ENCODE measurements around the gene GRAP.

Gene GRAP

DNA sequence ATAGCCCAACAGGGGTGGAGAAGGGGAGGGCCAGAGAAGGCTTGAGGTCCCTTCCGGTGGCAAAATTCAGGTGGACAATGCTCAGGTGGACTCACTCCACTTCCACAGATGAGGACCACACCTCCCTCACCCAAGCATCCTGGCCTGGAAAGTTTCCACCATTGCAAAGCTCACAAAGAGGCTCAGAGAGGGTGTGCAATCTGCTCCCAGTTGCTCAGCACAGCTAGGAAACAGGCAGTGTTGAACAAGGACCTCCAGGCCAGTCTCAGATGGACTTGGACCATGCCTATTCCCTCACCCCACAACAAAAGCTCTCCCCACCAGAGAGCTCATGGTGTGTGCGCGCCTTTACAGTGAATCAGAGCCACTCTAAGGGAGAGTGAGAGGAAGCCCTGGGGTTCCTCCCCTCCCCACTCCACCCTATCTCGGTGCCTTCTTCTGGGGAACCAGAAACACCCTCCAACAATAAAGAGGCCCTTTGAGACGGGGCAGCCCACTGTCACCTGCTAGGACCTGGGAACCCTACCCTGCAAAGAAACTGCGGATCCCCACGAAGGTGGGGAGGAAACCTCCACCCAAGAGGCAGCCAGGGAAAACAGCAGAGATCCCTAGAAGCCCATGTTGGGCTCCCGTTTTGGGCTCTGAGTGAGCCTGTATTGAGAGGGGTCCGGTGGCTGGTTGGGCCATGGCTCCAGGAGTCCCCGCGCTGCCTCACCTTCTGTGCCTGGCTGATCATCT is 43.8 kb downstream of the GRAP start:
- DNase-seq (ENCODE audit: low spot score): no peak

GRCh38 chr17:19001907-19002590 is 44.7 kb downstream of the GRAP start:
- no peak for DNase-seq (ENCODE audit: low spot score)

- no peak for DNase-seq (ENCODE audit: low spot score)
Measured at GRCh38 chr17:19000531-19001325, 46.0 kb downstream of the GRAP start.

DNA sequence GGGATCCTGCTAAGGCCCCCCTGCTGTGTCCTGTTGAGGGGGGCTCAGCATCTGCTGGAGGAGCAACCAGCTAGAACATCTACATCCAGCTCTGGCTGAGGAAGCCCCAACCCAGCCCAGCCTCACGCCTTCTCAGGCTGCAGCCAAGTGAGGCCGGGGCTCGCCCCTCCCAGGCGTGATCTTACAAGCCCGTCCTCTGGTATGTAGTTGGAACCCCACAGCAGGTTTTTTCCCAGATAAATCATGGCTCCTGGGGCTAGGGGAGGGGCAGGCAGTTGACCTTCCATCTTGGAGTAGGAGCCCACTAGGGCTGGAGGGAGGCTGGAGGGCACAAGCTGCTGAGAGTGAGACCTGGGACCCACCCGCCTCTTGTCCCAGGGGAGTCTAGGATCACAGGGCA is 46.8 kb downstream of the GRAP start:
- no peak for DNase-seq (ENCODE audit: low spot score)

DNA sequence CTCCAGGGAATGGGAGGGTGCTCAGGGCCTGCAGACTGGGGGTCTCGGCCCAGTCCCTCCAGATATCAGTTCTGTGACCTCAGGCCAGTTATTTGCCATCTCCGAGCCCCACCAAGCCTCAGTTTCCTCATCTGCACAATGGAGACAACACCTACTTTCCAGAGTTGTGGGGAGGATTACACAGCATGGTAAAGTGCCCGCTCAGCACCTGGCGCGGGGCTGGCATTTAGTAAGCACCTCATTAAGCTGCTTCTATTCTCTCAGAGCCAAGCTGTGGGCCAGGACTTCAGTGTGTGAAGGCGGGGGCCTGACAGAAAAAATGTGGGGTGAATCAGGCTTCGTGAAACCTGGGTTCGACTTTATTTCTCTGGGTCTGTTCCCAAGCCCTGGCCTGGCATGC is 47.4 kb downstream of the GRAP start:
- DNase-seq (ENCODE audit: low spot score): no peak

DNA sequence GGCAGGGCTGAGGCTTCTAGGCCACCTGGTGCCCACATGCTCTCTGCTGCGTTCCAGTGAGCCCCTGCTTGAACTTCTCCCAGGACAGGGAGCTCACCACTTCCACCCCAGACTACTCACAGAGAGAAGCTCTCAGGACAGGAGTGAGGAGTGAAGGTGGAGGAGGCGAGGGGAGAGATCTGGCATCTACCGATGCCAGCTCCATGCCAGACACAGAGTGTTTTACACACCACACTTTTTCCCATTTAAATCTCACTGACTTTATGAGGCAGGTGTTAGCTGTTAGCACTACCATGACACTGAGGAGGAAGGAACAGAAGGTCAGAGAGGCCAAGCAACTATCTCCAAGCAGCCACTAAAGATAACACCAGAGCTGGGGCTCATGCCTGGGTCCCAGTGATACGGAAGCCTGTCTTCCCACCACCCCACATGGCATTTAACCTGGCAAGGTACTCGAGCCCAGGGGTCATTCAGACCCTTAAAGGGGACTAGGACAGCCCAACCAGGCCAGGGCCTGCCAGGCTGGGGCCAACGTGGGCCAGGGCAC is 49.0 kb downstream of the GRAP start:
- DNase-seq (ENCODE audit: low spot score): no peak

GRCh38 chr17:18996458-18996857 is 50.3 kb downstream of the GRAP start:
- no peak for DNase-seq (ENCODE audit: low spot score)

- DNase-seq (ENCODE audit: low spot score): no peak
Measured at GRCh38 chr17:18995220-18995619, 51.5 kb downstream of the GRAP start.

DNA sequence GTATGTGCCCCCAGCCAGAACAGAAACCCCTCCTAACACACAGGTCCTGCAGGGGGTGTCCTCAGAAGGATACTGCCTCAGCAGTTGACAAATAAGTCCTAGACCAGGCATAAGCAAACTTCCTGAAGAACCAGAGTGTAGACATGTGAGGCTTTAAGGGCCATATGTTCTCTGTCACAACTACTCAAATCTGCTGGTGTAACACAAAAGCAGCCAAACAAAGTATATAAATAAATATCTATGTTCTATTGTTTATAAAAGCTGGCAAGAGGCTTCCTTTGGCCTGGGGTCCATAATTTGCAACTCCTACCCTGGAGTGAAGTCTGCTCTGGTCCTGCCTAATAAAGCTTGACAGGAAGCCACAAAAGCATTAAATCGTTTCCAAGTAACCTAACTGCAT is 52.1 kb downstream of the GRAP start:
- no peak for DNase-seq (ENCODE audit: low spot score)

GRCh38 chr17:18993905-18994526 is 52.7 kb downstream of the GRAP start:
- no peak for DNase-seq (ENCODE audit: low spot score)

GRCh38 chr17:18992454-18993130 is 54.2 kb downstream of the GRAP start:
- no peak for DNase-seq (ENCODE audit: low spot score)

GRCh38 chr17:18991531-18992315 is 55.0 kb downstream of the GRAP start:
- DNase-seq (ENCODE audit: low spot score): no peak

GRCh38 chr17:18990331-18990730 is 56.4 kb downstream of the GRAP start:
- DNase-seq (ENCODE audit: low spot score): no peak

GRCh38 chr17:18988546-18989173 is 58.1 kb downstream of the GRAP start:
- DNase-seq (ENCODE audit: low spot score): no peak

- no peak for DNase-seq (ENCODE audit: low spot score)
Measured at GRCh38 chr17:18987862-18988545, 58.8 kb downstream of the GRAP start.

DNA sequence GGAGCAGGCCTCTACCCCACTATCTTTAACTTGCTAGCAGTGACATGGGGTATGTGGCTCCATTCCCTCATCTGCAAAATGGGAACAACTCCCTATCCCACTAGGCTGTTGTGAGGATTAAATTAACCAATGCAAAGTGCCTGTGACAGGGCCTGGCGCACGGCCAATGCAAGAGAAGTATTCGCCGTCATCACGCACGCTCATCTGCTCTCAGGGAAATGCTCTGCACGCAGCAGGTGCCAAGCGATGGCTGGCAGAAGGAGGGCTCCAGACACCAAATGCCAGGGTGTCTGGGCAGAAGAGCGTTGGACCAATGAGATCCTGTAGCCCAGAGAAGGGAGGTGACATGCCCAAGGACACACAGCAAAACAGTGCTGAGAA is 59.5 kb downstream of the GRAP start:
- no peak for DNase-seq (ENCODE audit: low spot score)

- no peak for DNase-seq (ENCODE audit: low spot score)
Measured at GRCh38 chr17:18986541-18987229, 60.1 kb downstream of the GRAP start.

GRCh38 chr17:18985475-18985874 is 61.3 kb downstream of the GRAP start:
- DNase-seq (ENCODE audit: low spot score): no peak

Data from NAMALWA (cell line).